ENCODE data around the gene NF2.

NF2 gene

GRCh38 chr22:29615705-29616327 lies 12.4 kb downstream of the NF2 start:
- no peak for DNase-seq (ENCODE audit: low spot score)
- Histone ChIP-seq H3K4me3 (no peak overlapping the region), H3K27ac (no peak overlapping the region)
- TF ChIP-seq CTCF (IDR thresholded peaks at IDR 0.05), result no peak

GRCh38 chr22:29617922-29618629 lies 14.6 kb downstream of the NF2 start:
- no peak overlapping the region for H3K27ac ChIP-seq
- no peak overlapping the region for H3K4me3 ChIP-seq
- DNase-seq (ENCODE audit: low spot score), result no peak
- TF ChIP-seq CTCF (IDR thresholded peaks at IDR 0.05), result no peak

GRCh38 chr22:29621761-29622526 lies 18.5 kb downstream of the NF2 start:
- DNase-seq (ENCODE audit: low spot score), result no peak
- H3K4me3 ChIP-seq, result no peak overlapping the region
- no peak for TF ChIP-seq CTCF (IDR thresholded peaks at IDR 0.05)
- H3K27ac ChIP-seq, result no peak overlapping the region

GRCh38 chr22:29623059-29623458 lies 19.6 kb downstream of the NF2 start:
- DNase-seq (ENCODE audit: low spot score), result no peak
- no peak overlapping the region for H3K27ac ChIP-seq
- TF ChIP-seq CTCF (IDR thresholded peaks at IDR 0.05), result no peak
- H3K4me3 ChIP-seq, result no peak overlapping the region

GRCh38 chr22:29623553-29624169 lies 20.2 kb downstream of the NF2 start:
- no peak for TF ChIP-seq CTCF (IDR thresholded peaks at IDR 0.05)
- no peak overlapping the region for H3K4me3 ChIP-seq
- no peak overlapping the region for H3K27ac ChIP-seq
- no peak for DNase-seq (ENCODE audit: low spot score)

GRCh38 chr22:29625090-29625825 lies 21.8 kb downstream of the NF2 start:
- H3K4me3 ChIP-seq, result no peak overlapping the region
- TF ChIP-seq CTCF (IDR thresholded peaks at IDR 0.05), result peak; percentile 72
- no peak for DNase-seq (ENCODE audit: low spot score)
- H3K27ac ChIP-seq, result no peak overlapping the region
